Transverse colon (tissue), 4 donors: ENCODE data around the gene FASN. TPM values are rescaled to one million over a fixed set of nuclear protein-coding genes. Genes with fewer than 3 reads are reported as not detected.

Experiments
- DNase-seq: peaks from one replicate; pipeline ENCODE4 v3.0.0-alpha.2; 2019
- H3K27ac ChIP-seq, 4 donors: fragments of 200-600 bp; sonication (generic); 2 replicates each; pipeline ENCODE4 v1.5.1; 2016 to 2018; ENCODE audit warnings: inconsistent platforms in 4 of 4
- H3K27me3 ChIP-seq: fragments of 200-600 bp; sonication (generic); 2 replicates; pipeline ENCODE4 v1.5.1; 2017; ENCODE audit warnings: inconsistent platforms
- H3K36me3 ChIP-seq, 4 donors: fragments of 200-600 bp; sonication (generic); 2 replicates each; pipeline ENCODE4 v1.5.1; 2017 to 2019; ENCODE audit warnings: inconsistent platforms in 4 of 4
- H3K4me1 ChIP-seq, 4 donors: fragments of 200-600 bp; sonication (generic); 2 replicates each; pipeline ENCODE4 v1.5.1; 2017 to 2020; ENCODE audit warnings: inconsistent platforms in 4 of 4
- H3K4me3 ChIP-seq, 4 donors: fragments of 200-600 bp; sonication (generic); 1 replicate in 1 of 4; 2 replicates in 3 of 4; pipeline versions ENCODE4 v1.5.1 to v1.6.1; 2017 to 2019; ENCODE audit warnings: inconsistent platforms in 4 of 4
- H3K9me3 ChIP-seq, 2 donors: fragments of 200-600 bp; sonication (generic); 2 replicates each; pipeline ENCODE4 v1.5.1; 2017 to 2019; ENCODE audit warnings: inconsistent platforms in 2 of 2
- EP300 ChIP-seq: sonication (generic); formaldehyde crosslinking; IDR thresholded peaks from one replicate; pipeline ENCODE4 v1.6.1; 2017; ENCODE audit warnings: antibody characterized with exemption, low read depth
- POLR2A ChIP-seq: fragments of 450-650 bp; IDR thresholded peaks from one replicate; pipeline ENCODE4 v1.6.1; 2016; ENCODE audit warnings: antibody characterized with exemption, mild to moderate bottlenecking, moderate library complexity
- POLR2AphosphoS5 ChIP-seq, 3 donors: sonication (generic); formaldehyde crosslinking; IDR thresholded peaks; one replicate each; pipeline ENCODE4 v1.6.1; 2016; ENCODE audit warnings: antibody characterized with exemption in 3 of 3
- WGBS, 2 donors: methylation state at CpG; one replicate each; pipeline ENCODE4 v1.1.5; 2018; ENCODE audit warnings: low coverage in 1 of 2; 5-methylcytosine and 5-hydroxymethylcytosine counted together
- in situ Hi-C, 4 donors: fragments of 200-750 bp; cut with MboI; loops; one replicate each; pipeline versions ENCODE4 v1.15.0 to v1.15.1; 2017; ENCODE audit warnings: low sequenced_read_pairs in 3 of 4, low pct_ligation_motif_present in 1 of 4, low pct_unique_long_range_greater_than_20kb in 1 of 4
- intact Hi-C: fragments of 100-400 bp; cut with DNase I; formaldehyde crosslinking; loops from one replicate; pipeline ENCODE4 v1.15.1; 2023; ENCODE audit warnings: low total_unique reads
- total RNA-seq, 4 donors: library from RNA; depleted of rRNA; stranded (reverse); fragments of >200 nt; gene quantifications; one replicate each; pipeline ENCODE4 v1.1.0, GENCODE V29; 2016
- TF ChIP-seq, protein P1 (sequence below), 5 experiments: fragments of 200-600 bp in 3 of 5; fragments of 450-650 bp in 2 of 5; sonication (generic) in 3 of 5; IDR thresholded peaks; 1 replicate in 2 of 5; 2 replicates in 3 of 5; pipeline ENCODE4 v1.5.1; 2016 to 2017; ENCODE audit warnings: antibody characterized with exemption in 5 of 5, inconsistent platforms in 3 of 5, mild to moderate bottlenecking in 2 of 5, moderate library complexity in 1 of 5

FASN gene
- total RNA-seq, 4 donors from 2014 or later = 25.1 to 185 (median 99.4) TPM

DNA sequence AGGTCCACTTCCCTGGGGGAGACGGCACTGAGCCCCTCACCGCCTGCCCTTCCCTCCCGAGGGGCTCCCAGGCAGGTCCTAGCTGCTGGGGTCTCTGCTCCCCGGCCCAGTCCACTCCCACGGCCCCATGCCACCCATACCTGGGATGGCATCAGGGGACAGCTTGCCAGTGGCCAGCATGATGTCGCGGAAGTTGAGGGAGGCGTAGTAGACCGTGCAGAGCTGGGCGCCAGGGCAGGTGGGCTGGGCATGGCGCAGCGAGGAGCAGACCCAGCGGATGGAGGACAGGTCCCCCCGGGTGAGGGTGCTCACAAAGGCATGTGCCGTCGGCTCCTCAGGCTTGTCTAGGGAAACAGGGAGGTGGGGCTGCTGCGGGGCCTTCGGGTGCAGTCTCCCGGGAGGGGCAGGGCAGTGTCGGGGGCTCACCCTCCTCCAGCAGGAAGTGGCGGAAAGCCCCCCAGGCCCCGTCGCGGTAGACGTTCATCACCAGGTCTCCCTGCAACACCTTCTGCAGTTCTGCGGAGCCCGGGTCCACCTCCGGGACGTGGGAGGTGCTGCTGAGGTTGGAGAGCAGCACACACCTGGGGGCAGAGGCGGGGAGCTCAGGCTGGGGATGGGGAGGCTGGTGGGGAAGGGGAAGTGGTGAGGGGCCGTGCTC, 13.5 kb downstream of the FASN start:
- Histone ChIP-seq H3K9me3 (no peaks in the 10 kb centered on the region), H3K27ac (no peak overlapping the region), H3K4me1 (no peaks in the 10 kb centered on the region), H3K27me3 (no peaks in the 10 kb centered on the region), H3K4me3 (no peak overlapping the region), H3K36me3 (peaks cover 0 to 79% (median 25%) of the 10 kb centered on the region in 4 donors)
- in situ Hi-C loops (no loop called here), intact Hi-C loops (no loop called here)
- TF ChIP-seq POLR2AphosphoS5 (IDR thresholded peaks at IDR 0.05) (no peak), POLR2A (no peak), EP300 (no peak)
- TF ChIP-seq, protein P1, sequence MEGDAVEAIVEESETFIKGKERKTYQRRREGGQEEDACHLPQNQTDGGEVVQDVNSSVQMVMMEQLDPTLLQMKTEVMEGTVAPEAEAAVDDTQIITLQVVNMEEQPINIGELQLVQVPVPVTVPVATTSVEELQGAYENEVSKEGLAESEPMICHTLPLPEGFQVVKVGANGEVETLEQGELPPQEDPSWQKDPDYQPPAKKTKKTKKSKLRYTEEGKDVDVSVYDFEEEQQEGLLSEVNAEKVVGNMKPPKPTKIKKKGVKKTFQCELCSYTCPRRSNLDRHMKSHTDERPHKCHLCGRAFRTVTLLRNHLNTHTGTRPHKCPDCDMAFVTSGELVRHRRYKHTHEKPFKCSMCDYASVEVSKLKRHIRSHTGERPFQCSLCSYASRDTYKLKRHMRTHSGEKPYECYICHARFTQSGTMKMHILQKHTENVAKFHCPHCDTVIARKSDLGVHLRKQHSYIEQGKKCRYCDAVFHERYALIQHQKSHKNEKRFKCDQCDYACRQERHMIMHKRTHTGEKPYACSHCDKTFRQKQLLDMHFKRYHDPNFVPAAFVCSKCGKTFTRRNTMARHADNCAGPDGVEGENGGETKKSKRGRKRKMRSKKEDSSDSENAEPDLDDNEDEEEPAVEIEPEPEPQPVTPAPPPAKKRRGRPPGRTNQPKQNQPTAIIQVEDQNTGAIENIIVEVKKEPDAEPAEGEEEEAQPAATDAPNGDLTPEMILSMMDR (IDR thresholded peaks at IDR 0.05) = no peak
- no peak for DNase-seq
- 89% methylated on average over 31 of the region's 31 CpGs; no CpG with 5 or more reads in 1 of the 2 donors for WGBS, 2 donors

DNA sequence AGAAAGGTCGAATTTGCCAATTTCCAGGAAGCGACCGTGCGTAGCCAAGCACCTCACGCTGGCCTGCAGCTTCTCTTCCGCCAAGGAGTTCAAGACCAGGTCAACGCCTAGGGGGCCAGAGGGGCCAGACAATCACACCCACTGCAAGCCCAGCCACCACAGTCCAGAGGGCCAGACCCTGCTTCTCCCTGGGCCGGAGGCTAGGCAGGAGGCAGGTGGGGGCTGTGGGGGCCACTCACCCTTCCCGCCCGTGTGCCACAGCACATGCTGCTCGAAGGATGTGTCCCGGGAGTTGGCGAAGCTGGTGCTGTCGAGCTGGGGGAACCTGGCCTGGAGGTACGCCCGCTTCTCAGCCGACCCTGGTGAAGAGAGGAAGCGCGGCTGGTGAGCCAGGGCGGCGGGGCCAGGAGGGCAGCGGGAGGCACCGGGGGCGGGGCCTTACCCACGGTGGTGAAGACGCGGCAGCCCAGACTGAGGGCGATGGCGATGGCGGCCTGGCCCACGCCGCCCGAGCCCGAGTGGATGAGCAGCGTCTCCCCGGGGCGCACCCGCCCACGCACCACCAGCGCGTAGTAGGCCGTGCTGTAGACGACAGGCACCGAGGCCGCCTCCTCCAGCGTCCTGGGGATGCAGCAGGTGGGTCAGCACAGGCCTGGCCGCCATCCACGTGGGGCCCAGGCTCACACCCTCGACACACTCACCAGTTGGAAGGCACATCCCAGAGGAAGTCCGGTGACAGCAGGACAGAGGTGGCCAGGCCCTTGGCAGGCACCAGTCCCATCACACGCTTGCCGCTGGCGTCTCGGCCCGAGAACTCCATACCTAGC, 14.3 kb downstream of the FASN start:
- Histone ChIP-seq H3K4me3 (no peak overlapping the region), H3K9me3 (no peaks in the 10 kb centered on the region), H3K36me3 (peaks cover 0 to 76% (median 25%) of the 10 kb centered on the region in 4 donors), H3K27ac (no peak overlapping the region), H3K4me1 (no peaks in the 10 kb centered on the region), H3K27me3 (no peaks in the 10 kb centered on the region)
- WGBS, 2 donors = 92% methylated on average over 50 of the region's 55 CpGs; no CpG with 5 or more reads in 1 of the 2 donors
- DNase-seq = no peak
- in situ Hi-C loops (no loop called here), intact Hi-C loops (no loop called here)
- no peak for TF ChIP-seq EP300
- TF ChIP-seq, protein P1 (IDR thresholded peaks at IDR 0.05) = no peak
- TF ChIP-seq POLR2A = no peak

DNA sequence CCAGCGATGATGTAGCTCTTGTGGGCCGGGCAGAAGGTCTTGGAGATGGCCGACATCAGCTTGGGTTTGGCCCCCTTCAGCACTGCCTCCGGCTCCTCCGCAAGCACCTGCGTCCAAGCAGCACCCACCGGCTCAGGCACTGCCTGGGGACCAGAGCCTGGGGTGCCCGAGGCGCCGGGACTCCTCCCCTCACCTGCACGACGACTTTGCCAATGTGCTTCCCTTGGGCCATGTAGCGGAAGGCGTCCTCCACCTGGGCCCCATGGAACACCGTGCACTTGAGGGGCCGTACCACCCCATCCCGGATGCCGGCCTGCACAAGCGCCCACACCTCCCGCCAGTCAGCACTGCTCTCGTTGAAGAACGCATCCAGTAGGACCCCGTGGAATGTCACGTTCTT, 15.0 kb downstream of the FASN start:
- H3K27ac ChIP-seq = no peak overlapping the region
- TF ChIP-seq POLR2AphosphoS5 (IDR thresholded peaks at IDR 0.05) (no peak), EP300 (no peak), POLR2A (no peak)
- TF ChIP-seq, protein P1 (IDR thresholded peaks at IDR 0.05) = no peak
- intact Hi-C loops (no loop called here), in situ Hi-C loops (no loop called here)
- no peaks in the 10 kb centered on the region for H3K4me1 ChIP-seq
- WGBS, 2 donors = 97% methylated on average over 20 of the region's 24 CpGs; no CpG with 5 or more reads in 1 of the 2 donors
- no peak for DNase-seq
- H3K27me3 ChIP-seq = no peaks in the 10 kb centered on the region
- H3K36me3 ChIP-seq = peaks cover 0 to 69% (median 22%) of the 10 kb centered on the region in 4 donors
- no peak overlapping the region for H3K4me3 ChIP-seq
- no peaks in the 10 kb centered on the region for H3K9me3 ChIP-seq

GRCh38 chr17:82082456-82082855, 15.6 kb downstream of the FASN start:
- no peak overlapping the region for H3K27ac ChIP-seq
- 88% methylated on average over 8 of the region's 19 CpGs; no CpG with 5 or more reads in 1 of the 2 donors for WGBS, 2 donors
- intact Hi-C loops = no loop called here
- in situ Hi-C loops = no loop called here
- DNase-seq = no peak
- no peak for TF ChIP-seq POLR2AphosphoS5 (IDR thresholded peaks at IDR 0.05)
- TF ChIP-seq POLR2A = no peak
- no peaks in the 10 kb centered on the region for H3K4me1 ChIP-seq
- no peaks in the 10 kb centered on the region for H3K9me3 ChIP-seq
- peaks cover 0 to 63% (median 19%) of the 10 kb centered on the region in 4 donors for H3K36me3 ChIP-seq
- H3K27me3 ChIP-seq = no peaks in the 10 kb centered on the region
- no peak overlapping the region for H3K4me3 ChIP-seq
